Endometrial microvascular endothelial cells (primary cell): ENCODE results near the gene NCAM2. TPM values are rescaled to one million over a fixed set of nuclear protein-coding genes. Genes with fewer than 3 reads are reported as not detected.
"Not testable (repeated sequence)": the region's sequence is repeated elsewhere in the genome, so short reads cannot be mapped to it uniquely, and the experiment has no call there.

ENCODE experiments used
- in situ Hi-C: cut with HindIII; loops from 2 replicates; pipeline ENCODE4 v1.10.0; 2017; ENCODE audit warnings: low sequenced_read_pairs, low pct_unique_long_range_greater_than_20kb; ENCODE audit errors: inconsistent ontology term
- total RNA-seq: library from RNA; depleted of rRNA; stranded (reverse); fragments of >200 nt; gene quantifications from one replicate; pipeline ENCODE4 v1.2.3, GENCODE V29; 2015; ENCODE audit errors: inconsistent ontology term

The NCAM2 gene
- total RNA-seq, 1 donor from 2014 or later: not detected

- in situ Hi-C loops: no loop called here
Observed at GRCh38 chr21:21084179-21084578, 86.0 kb downstream of the NCAM2 start.

- in situ Hi-C loops: no loop called here
Observed at GRCh38 chr21:21085206-21085605, 87.0 kb downstream of the NCAM2 start.

- in situ Hi-C loops: no loop called here
Observed at GRCh38 chr21:21096956-21097355, 98.7 kb downstream of the NCAM2 start.

GRCh38 chr21:21097466-21097865, 99.3 kb downstream of the NCAM2 start:
- in situ Hi-C loops: no loop called here

- in situ Hi-C loops: no loop called here
Observed at GRCh38 chr21:21101911-21102310, 103.7 kb downstream of the NCAM2 start.

GRCh38 chr21:21102896-21103295, 104.7 kb downstream of the NCAM2 start:
- in situ Hi-C loops: no loop called here

- in situ Hi-C loops: no loop called here
Observed at GRCh38 chr21:21103692-21104091, 105.5 kb downstream of the NCAM2 start.

- in situ Hi-C loops: no loop called here
Observed at GRCh38 chr21:21109736-21110135, 111.5 kb downstream of the NCAM2 start.

GRCh38 chr21:21111309-21111920, 113.2 kb downstream of the NCAM2 start:
- in situ Hi-C loops: no loop called here

- in situ Hi-C loops: no loop called here
Observed at GRCh38 chr21:21114461-21114860, 116.3 kb downstream of the NCAM2 start.

- in situ Hi-C loops: no loop called here
Observed at GRCh38 chr21:21119091-21119490, 120.9 kb downstream of the NCAM2 start.

- in situ Hi-C loops: no loop called here
Observed at GRCh38 chr21:21122680-21123079, 124.5 kb downstream of the NCAM2 start.

- in situ Hi-C loops: no loop called here
Observed at GRCh38 chr21:21132390-21132789, 134.2 kb downstream of the NCAM2 start.

GRCh38 chr21:21137986-21138385, 139.8 kb downstream of the NCAM2 start:
- in situ Hi-C loops: no loop called here

- in situ Hi-C loops: no loop called here
Observed at GRCh38 chr21:21146587-21147373, 148.6 kb downstream of the NCAM2 start.

- in situ Hi-C loops: no loop called here
Observed at GRCh38 chr21:21147374-21147745, 149.2 kb downstream of the NCAM2 start.

GRCh38 chr21:21148009-21148408, 149.8 kb downstream of the NCAM2 start:
- in situ Hi-C loops: no loop called here

- in situ Hi-C loops: no loop called here
Observed at GRCh38 chr21:21148514-21148913, 150.3 kb downstream of the NCAM2 start.

- in situ Hi-C loops: not testable (repeated sequence)
Observed at GRCh38 chr21:21149445-21149844, 151.2 kb downstream of the NCAM2 start.

GRCh38 chr21:21151231-21151630, 153.0 kb downstream of the NCAM2 start:
- in situ Hi-C loops: no loop called here

GRCh38 chr21:21156397-21156796, 158.2 kb downstream of the NCAM2 start:
- in situ Hi-C loops: no loop called here
